Stomach (tissue), 4 donors: ENCODE results near the gene ANTXR2.

Source experiments
- EP300 ChIP-seq: sonication (generic); formaldehyde crosslinking; IDR thresholded peaks from one replicate; pipeline ENCODE4 v1.6.1; 2017; ENCODE audit warnings: antibody characterized with exemption
- TF ChIP-seq, protein P1 (sequence below), 7 experiments: fragments of 450-650 bp in 4 of 7; fragments of 200-600 bp in 3 of 7; sonication (generic) in 3 of 7; IDR thresholded peaks; one replicate each; pipeline ENCODE4 v1.5.1; 2016 to 2019; ENCODE audit warnings: antibody characterized with exemption in 7 of 7, control low read depth in 2 of 7, mild to moderate bottlenecking in 1 of 7

DNA sequence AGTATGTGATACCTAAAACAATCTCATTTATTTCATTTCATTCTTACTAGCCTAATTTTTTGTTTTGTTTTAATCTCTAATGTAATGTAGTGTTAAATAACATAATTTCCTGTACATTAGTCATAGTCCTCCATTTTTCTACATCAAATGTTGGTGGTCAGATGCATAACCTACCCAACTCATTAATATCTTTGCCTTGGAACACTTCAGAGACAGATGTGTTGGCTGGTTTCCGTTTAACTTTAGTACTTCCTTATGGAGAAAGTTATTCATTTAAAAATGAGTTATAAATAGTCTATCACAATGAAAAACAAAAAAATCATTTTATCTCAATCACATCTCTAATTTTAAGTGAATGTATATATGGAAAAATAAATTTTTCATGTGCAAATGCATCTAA lies 190.2 kb downstream of the ANTXR2 start:
- TF ChIP-seq, protein P1, sequence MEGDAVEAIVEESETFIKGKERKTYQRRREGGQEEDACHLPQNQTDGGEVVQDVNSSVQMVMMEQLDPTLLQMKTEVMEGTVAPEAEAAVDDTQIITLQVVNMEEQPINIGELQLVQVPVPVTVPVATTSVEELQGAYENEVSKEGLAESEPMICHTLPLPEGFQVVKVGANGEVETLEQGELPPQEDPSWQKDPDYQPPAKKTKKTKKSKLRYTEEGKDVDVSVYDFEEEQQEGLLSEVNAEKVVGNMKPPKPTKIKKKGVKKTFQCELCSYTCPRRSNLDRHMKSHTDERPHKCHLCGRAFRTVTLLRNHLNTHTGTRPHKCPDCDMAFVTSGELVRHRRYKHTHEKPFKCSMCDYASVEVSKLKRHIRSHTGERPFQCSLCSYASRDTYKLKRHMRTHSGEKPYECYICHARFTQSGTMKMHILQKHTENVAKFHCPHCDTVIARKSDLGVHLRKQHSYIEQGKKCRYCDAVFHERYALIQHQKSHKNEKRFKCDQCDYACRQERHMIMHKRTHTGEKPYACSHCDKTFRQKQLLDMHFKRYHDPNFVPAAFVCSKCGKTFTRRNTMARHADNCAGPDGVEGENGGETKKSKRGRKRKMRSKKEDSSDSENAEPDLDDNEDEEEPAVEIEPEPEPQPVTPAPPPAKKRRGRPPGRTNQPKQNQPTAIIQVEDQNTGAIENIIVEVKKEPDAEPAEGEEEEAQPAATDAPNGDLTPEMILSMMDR (IDR thresholded peaks at IDR 0.05) = no peak
- TF ChIP-seq EP300 = no peak
